HCT116 (cell line): ENCODE measurements around the gene PCSK2. TPM values are rescaled to one million over a fixed set of nuclear protein-coding genes. Genes with fewer than 3 reads are reported as not detected.

Experiments used
- ATAC-seq: fragments of 200-7000 bp; cut with Tn5 transposase; 2 replicates; pipeline ENCODE4 v1.9.1; 2020; ENCODE audit warnings: mild to moderate bottlenecking, moderate library complexity
- BruUV-seq: library from RNA; stranded (reverse); fragments of 400-500 nt; replicated peaks from 2 replicates; lab custom pipeline; 2021; lab: Mats Ljungman, UMichigan
- CTCF ChIA-PET: fragments of 300-600 bp; sonication (Branson Sonifier 250); formaldehyde crosslinking; loops from one replicate; lab custom pipeline; 2021; ENCODE audit warnings: antibody characterized with exemption; lab: Charles Lee
- POLR2A ChIA-PET: fragments of 300-600, 350-600 bp; sonication (Branson Sonifier 250); formaldehyde crosslinking; loops from one replicate; lab custom pipeline; 2021; ENCODE audit warnings: antibody characterized with exemption; lab: Charles Lee
- RAD21 ChIA-PET, 2 experiments: fragments of 300-600 bp; sonication (Branson Sonifier 250); formaldehyde crosslinking; loops; one replicate each; lab custom pipeline; 2023; ENCODE audit warnings: low total read pairs in 2 of 2; ENCODE audit not compliant: uncharacterized antibody in 2 of 2, unreplicated experiment in 2 of 2, low non-redundant PET in 1 of 2; lab: Charles Lee
- DNase-seq: peaks from one replicate; pipeline ENCODE4 v3.0.0-alpha.2; 2010; ENCODE audit warnings: low read depth, low spot score
- H2AFZ ChIP-seq: fragments of 200-600 bp; shearing (Covaris generic), sonication (generic); 2 replicates; pipeline ENCODE4 v1.6.1; 2017; ENCODE audit warnings: low read depth, mixed run types, mixed read lengths, antibody characterized with exemption, low read length; ENCODE audit not compliant: poor library complexity, severe bottlenecking
- H3K27ac ChIP-seq: 2 replicates; pipeline ENCODE4 v1.5.1; 2012; ENCODE audit warnings: low read depth, low read length
- H3K27me3 ChIP-seq: fragments of 200-600 bp; sonication (generic); 2 replicates; pipeline ENCODE4 v1.6.1; 2016; ENCODE audit warnings: mixed run types, low read length, mixed read lengths; ENCODE audit not compliant: insufficient read depth
- H3K36me3 ChIP-seq, 2 experiments: fragments of 200-500 bp in 1 of 2; fragments of 200-600 bp in 1 of 2; sonication (Bioruptor generic) in 1 of 2; sonication (generic) in 1 of 2; 2 replicates each; pipeline versions ENCODE4 v1.5.1 to v1.6.1; 2014 to 2016; ENCODE audit warnings: low read length in 2 of 2, inconsistent platforms in 1 of 2, mixed read lengths in 1 of 2, mixed run types in 1 of 2; ENCODE audit not compliant: insufficient read depth in 2 of 2, control insufficient read depth in 1 of 2
- H3K4me1 ChIP-seq, 2 experiments: fragments of 200-600 bp in 1 of 2; sonication (generic) in 1 of 2; 2 replicates each; pipeline versions ENCODE4 v1.5.1 to v1.6.1; 2012 to 2017; ENCODE audit warnings: low read length in 2 of 2, inconsistent platforms in 1 of 2, mild to moderate bottlenecking in 1 of 2, mixed read lengths in 1 of 2, mixed run types in 1 of 2, moderate library complexity in 1 of 2; ENCODE audit not compliant: insufficient read depth in 2 of 2, control insufficient read depth in 1 of 2
- H3K4me2 ChIP-seq: fragments of 200-600 bp; sonication (generic); 2 replicates; pipeline ENCODE4 v1.6.1; 2017; ENCODE audit warnings: mixed run types, low read length, mixed read lengths
- H3K4me3 ChIP-seq, 2 experiments: fragments of 200-600 bp in 1 of 2; sonication (generic) in 1 of 2; replicated peaks in 1 of 2; 2 replicates each; pipeline ENCODE4 v1.5.1; 2011 to 2016; ENCODE audit warnings: low read length in 2 of 2, control low read depth in 1 of 2, low read depth in 1 of 2, mild to moderate bottlenecking in 1 of 2, mixed read lengths in 1 of 2, mixed run types in 1 of 2
- H3K79me2 ChIP-seq: fragments of 200-600 bp; sonication (generic); 2 replicates; pipeline ENCODE4 v1.6.1; 2017; ENCODE audit warnings: mild to moderate bottlenecking, mixed run types, low read length, moderate library complexity, mixed read lengths; ENCODE audit not compliant: insufficient read depth
- H3K9ac ChIP-seq: fragments of 200-600 bp; sonication (generic); 2 replicates; pipeline ENCODE4 v1.6.1; 2016; ENCODE audit warnings: low read length, mixed read lengths
- H3K9me2 ChIP-seq: fragments of 200-600 bp; sonication (generic), shearing (Covaris generic); 2 replicates; pipeline ENCODE4 v1.6.1; 2017; ENCODE audit warnings: mixed run types, mild to moderate bottlenecking, moderate library complexity; ENCODE audit not compliant: insufficient read depth
- H3K9me3 ChIP-seq, 2 experiments: fragments of 200-500 bp in 1 of 2; fragments of 200-600 bp in 1 of 2; sonication (Bioruptor generic) in 1 of 2; sonication (generic) in 1 of 2; 2 replicates each; pipeline ENCODE4 v1.6.1; 2014 to 2017; ENCODE audit warnings: low read length in 2 of 2, mixed read lengths in 2 of 2, inconsistent platforms in 1 of 2, low read depth in 1 of 2, mild to moderate bottlenecking in 1 of 2, mixed run types in 1 of 2, moderate library complexity in 1 of 2; ENCODE audit not compliant: control insufficient read depth in 1 of 2, insufficient read depth in 1 of 2
- H4K20me1 ChIP-seq: fragments of 200-600 bp; sonication (generic), shearing (Covaris generic); 2 replicates; pipeline ENCODE4 v1.6.1; 2017; ENCODE audit warnings: mixed run types, mild to moderate bottlenecking, moderate library complexity; ENCODE audit not compliant: insufficient read depth
- ATF3 ChIP-seq: IDR thresholded peaks from 2 replicates; pipeline ENCODE4 v1.6.1; 2012
- CBX3 ChIP-seq: IDR thresholded peaks from 2 replicates; pipeline ENCODE4 v1.6.1; 2012; ENCODE audit warnings: low read depth
- CEBPB ChIP-seq: IDR thresholded peaks from 2 replicates; pipeline ENCODE4 v1.6.1; 2012; ENCODE audit warnings: low read depth
- EGR1 ChIP-seq: IDR thresholded peaks from 2 replicates; pipeline ENCODE4 v1.6.1; 2012; ENCODE audit warnings: low read depth
- ELF1 ChIP-seq: IDR thresholded peaks from 2 replicates; pipeline ENCODE4 v1.6.1; 2012; ENCODE audit warnings: low read depth, borderline replicate concordance
- EZH2 ChIP-seq: fragments of 200-600 bp; sonication (generic); IDR thresholded peaks from 2 replicates; pipeline ENCODE4 v1.6.1; 2017; ENCODE audit warnings: antibody characterized with exemption, mixed run types
- FOSL1 ChIP-seq: IDR thresholded peaks from 2 replicates; pipeline ENCODE4 v1.6.1; 2012; ENCODE audit warnings: low read depth
- JUND ChIP-seq: IDR thresholded peaks from 2 replicates; pipeline ENCODE4 v1.6.1; 2012
- MAX ChIP-seq: IDR thresholded peaks from 2 replicates; pipeline ENCODE4 v1.6.1; 2012
- POLR2A ChIP-seq: IDR thresholded peaks from 2 replicates; pipeline ENCODE4 v1.7.0; 2011; ENCODE audit warnings: borderline replicate concordance; ENCODE audit not compliant: insufficient read depth, insufficient read length; ENCODE audit errors: extremely low read depth
- POLR2AphosphoS5 ChIP-seq: IDR thresholded peaks from 2 replicates; pipeline ENCODE4 v1.6.1; 2011; ENCODE audit warnings: mild to moderate bottlenecking, low read depth, low read length, moderate library complexity
- RAD21 ChIP-seq: IDR thresholded peaks from 2 replicates; pipeline ENCODE4 v1.6.1; 2012; ENCODE audit warnings: low read depth, mild to moderate bottlenecking
- REST ChIP-seq: IDR thresholded peaks from 2 replicates; pipeline ENCODE4 v1.6.1; 2012; ENCODE audit warnings: low read depth
- SIN3A ChIP-seq: IDR thresholded peaks from 2 replicates; pipeline ENCODE4 v1.6.1; 2012; ENCODE audit warnings: low read depth
- SP1 ChIP-seq: IDR thresholded peaks from 2 replicates; pipeline ENCODE4 v1.6.1; 2012; ENCODE audit warnings: low read depth
- YY1 ChIP-seq: IDR thresholded peaks from 2 replicates; pipeline ENCODE4 v1.6.1; 2011; ENCODE audit warnings: low read length, low read depth, moderate library complexity, mild to moderate bottlenecking; ENCODE audit not compliant: insufficient replicate concordance; ENCODE audit errors: extremely low read depth
- ZFX ChIP-seq: fragments of 450-650 bp; IDR thresholded peaks from 2 replicates; pipeline ENCODE4 v1.6.1; 2017
- ZNF274 ChIP-seq: fragments of 200-500 bp; sonication (Bioruptor generic); IDR thresholded peaks from 2 replicates; pipeline ENCODE4 v1.6.1; 2014; ENCODE audit warnings: mild to moderate bottlenecking, low read depth, low read length, inconsistent platforms
- intact Hi-C: fragments of 100-400 bp; cut with micrococcal nuclease; formaldehyde crosslinking; loops from 2 replicates; pipeline ENCODE4 v1.10.0; 2022
- total RNA-seq: library from RNA; stranded (reverse); gene quantifications from one replicate; pipeline ENCODE4 v1.2.1, GENCODE V29; 2021; ENCODE audit not compliant: unreplicated experiment
- TF ChIP-seq, protein P1 (sequence below), 3 experiments: fragments of 200-600 bp in 1 of 3; sonication (generic) in 1 of 3; IDR thresholded peaks in 2 of 3; conservative IDR thresholded peaks in 1 of 3; 2 replicates each; pipeline ENCODE4 v1.5.1; 2012 to 2017; ENCODE audit warnings: low read depth in 2 of 3, low read length in 2 of 3, antibody characterized with exemption in 1 of 3, borderline replicate concordance in 1 of 3, control low read depth in 1 of 3, mild to moderate bottlenecking in 1 of 3, mixed read lengths in 1 of 3, mixed run types in 1 of 3, moderate library complexity in 1 of 3; ENCODE audit not compliant: insufficient read depth in 1 of 3

PCSK2 gene
- total RNA-seq, 1 experiment from 2014 or later = not detected

GRCh38 chr20:17205084-17205813 lies 21.6 kb upstream of the PCSK2 start:
- Histone ChIP-seq H3K9me3 (no peaks in the 10 kb centered on the region), H3K4me3 (no peak overlapping the region), H3K4me1 (no peaks in the 10 kb centered on the region)
- no peak for DNase-seq
- CTCF ChIA-PET = no interaction called here
- BruUV-seq = no TSS peak
- no peak for TF ChIP-seq ZFX
- no peak for TF ChIP-seq FOSL1
- TF ChIP-seq SP1 = no peak
- no peak for TF ChIP-seq MAX
- TF ChIP-seq SIN3A = no peak
- TF ChIP-seq REST = no peak
- no peak for TF ChIP-seq EGR1
- no peak for TF ChIP-seq RAD21
- no peak for TF ChIP-seq POLR2AphosphoS5
- TF ChIP-seq ZNF274 = no peak
- no peak for TF ChIP-seq CBX3
- TF ChIP-seq ATF3 = no peak
- TF ChIP-seq, protein P1, sequence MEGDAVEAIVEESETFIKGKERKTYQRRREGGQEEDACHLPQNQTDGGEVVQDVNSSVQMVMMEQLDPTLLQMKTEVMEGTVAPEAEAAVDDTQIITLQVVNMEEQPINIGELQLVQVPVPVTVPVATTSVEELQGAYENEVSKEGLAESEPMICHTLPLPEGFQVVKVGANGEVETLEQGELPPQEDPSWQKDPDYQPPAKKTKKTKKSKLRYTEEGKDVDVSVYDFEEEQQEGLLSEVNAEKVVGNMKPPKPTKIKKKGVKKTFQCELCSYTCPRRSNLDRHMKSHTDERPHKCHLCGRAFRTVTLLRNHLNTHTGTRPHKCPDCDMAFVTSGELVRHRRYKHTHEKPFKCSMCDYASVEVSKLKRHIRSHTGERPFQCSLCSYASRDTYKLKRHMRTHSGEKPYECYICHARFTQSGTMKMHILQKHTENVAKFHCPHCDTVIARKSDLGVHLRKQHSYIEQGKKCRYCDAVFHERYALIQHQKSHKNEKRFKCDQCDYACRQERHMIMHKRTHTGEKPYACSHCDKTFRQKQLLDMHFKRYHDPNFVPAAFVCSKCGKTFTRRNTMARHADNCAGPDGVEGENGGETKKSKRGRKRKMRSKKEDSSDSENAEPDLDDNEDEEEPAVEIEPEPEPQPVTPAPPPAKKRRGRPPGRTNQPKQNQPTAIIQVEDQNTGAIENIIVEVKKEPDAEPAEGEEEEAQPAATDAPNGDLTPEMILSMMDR (IDR thresholded peaks at IDR 0.05 in 2 of 3, conservative IDR thresholded peaks at IDR 0.05 in 1 of 3; ENCODE audit: borderline replicate concordance in 1 of 3, insufficient read depth in 1 of 3, low read depth in 2 of 3, low read length in 2 of 3) = no peak
- no peak for TF ChIP-seq JUND
- no peak for TF ChIP-seq ELF1
- TF ChIP-seq CEBPB = no peak
- no peak for TF ChIP-seq POLR2A
- no peak for TF ChIP-seq EZH2
- no peak for TF ChIP-seq YY1
- TF ChIP-seq, all 23 proteins: peak for 0
- RAD21 ChIA-PET = no interaction called here
- Histone ChIP-seq H3K27me3 (peaks cover 21% of the 10 kb centered on the region), H3K9me2 (no peaks in the 10 kb centered on the region), H4K20me1 (no peaks in the 10 kb centered on the region), H3K79me2 (no peaks in the 10 kb centered on the region), H3K9ac (no peak overlapping the region), H2AFZ (no peak overlapping the region), H3K36me3 (no peaks in the 10 kb centered on the region), H3K27ac (no peak overlapping the region), H3K4me2 (no peak overlapping the region)
- intact Hi-C loops = no loop called here
- no peak for ATAC-seq
- POLR2A ChIA-PET = no interaction called here
